H9 (cell line): ENCODE data around the gene KLHL20. TPM values are rescaled to one million over a fixed set of nuclear protein-coding genes. Genes with fewer than 3 reads are reported as not detected.

Experiments
- DNase-seq: peaks from one replicate; pipeline ENCODE4 v3.0.0-alpha.2; 2017
- H2AFZ ChIP-seq: one replicate; pipeline ENCODE4 v1.6.1; 2013; ENCODE audit warnings: mild to moderate bottlenecking, low read length, control low read depth, moderate library complexity
- H2AK5ac ChIP-seq: 2 replicates; pipeline ENCODE4 v1.6.1; 2013; ENCODE audit warnings: low read length, control low read depth, mixed read lengths; ENCODE audit not compliant: insufficient read length
- H2BK120ac ChIP-seq: one replicate; pipeline ENCODE4 v1.6.1; 2013; ENCODE audit warnings: low read depth, mild to moderate bottlenecking, low read length, control low read depth, inconsistent platforms; ENCODE audit not compliant: poor library complexity, severe bottlenecking
- H2BK12ac ChIP-seq: 2 replicates; pipeline ENCODE4 v1.6.1; 2013; ENCODE audit warnings: low read length, control low read depth, mixed read lengths, low read depth; ENCODE audit not compliant: insufficient read length
- H2BK15ac ChIP-seq: 2 replicates; pipeline ENCODE4 v1.6.1; 2013; ENCODE audit warnings: low read depth, low read length, control low read depth
- H2BK20ac ChIP-seq: one replicate; pipeline ENCODE4 v1.6.1; 2013; ENCODE audit warnings: low read depth, mild to moderate bottlenecking, low read length, control low read depth, inconsistent platforms; ENCODE audit not compliant: poor library complexity, severe bottlenecking
- H2BK5ac ChIP-seq: 2 replicates; pipeline ENCODE4 v1.6.1; 2013; ENCODE audit warnings: low read length, control low read depth, mixed read lengths; ENCODE audit not compliant: insufficient read length
- H3K14ac ChIP-seq: 2 replicates; pipeline ENCODE4 v1.6.1; 2013; ENCODE audit warnings: low read length, control low read depth; ENCODE audit not compliant: insufficient read depth
- H3K18ac ChIP-seq: 2 replicates; pipeline ENCODE4 v1.6.1; 2013; ENCODE audit warnings: low read depth, mild to moderate bottlenecking, mixed read lengths, low read length, control low read depth; ENCODE audit not compliant: insufficient read length
- H3K23ac ChIP-seq: 2 replicates; pipeline ENCODE4 v1.6.1; 2013; ENCODE audit warnings: low read length, control low read depth, mixed read lengths, low read depth; ENCODE audit not compliant: insufficient read length
- H3K23me2 ChIP-seq: 2 replicates; pipeline ENCODE4 v1.6.1; 2013; ENCODE audit warnings: low read depth, mild to moderate bottlenecking, mixed read lengths, low read length, control low read depth; ENCODE audit not compliant: insufficient read length, poor library complexity, severe bottlenecking
- H3K27ac ChIP-seq: 2 replicates; pipeline ENCODE4 v1.5.1; 2013; ENCODE audit warnings: low read length, control low read depth, mixed read lengths, low read depth; ENCODE audit not compliant: insufficient read length
- H3K27me3 ChIP-seq: 2 replicates; pipeline ENCODE4 v1.6.1; 2013; ENCODE audit warnings: low read length, control low read depth, inconsistent platforms; ENCODE audit not compliant: insufficient read depth
- H3K4ac ChIP-seq: 2 replicates; pipeline ENCODE4 v1.6.1; 2013; ENCODE audit warnings: low read depth, mild to moderate bottlenecking, control low read depth, inconsistent platforms, low read length, moderate library complexity
- H3K4me1 ChIP-seq: 2 replicates; pipeline ENCODE4 v1.6.1; 2013; ENCODE audit warnings: low read length, control low read depth, inconsistent platforms; ENCODE audit not compliant: insufficient read depth
- H3K4me2 ChIP-seq: 2 replicates; pipeline ENCODE4 v1.6.1; 2013; ENCODE audit warnings: low read length, control low read depth, mixed read lengths; ENCODE audit not compliant: insufficient read length, insufficient read depth
- H3K56ac ChIP-seq: 2 replicates; pipeline ENCODE4 v1.6.1; 2013; ENCODE audit warnings: low read depth, mild to moderate bottlenecking, mixed read lengths, low read length, control low read depth; ENCODE audit not compliant: insufficient read length
- H3K79me1 ChIP-seq: 2 replicates; pipeline ENCODE4 v1.6.1; 2013; ENCODE audit warnings: low read depth, mild to moderate bottlenecking, moderate library complexity, low read length, control low read depth, inconsistent platforms; ENCODE audit not compliant: insufficient read depth, poor library complexity, severe bottlenecking
- H3K79me2 ChIP-seq: 2 replicates; pipeline ENCODE4 v1.6.1; 2013; ENCODE audit warnings: low read length, control low read depth, inconsistent platforms; ENCODE audit not compliant: insufficient read depth
- H3K9ac ChIP-seq: 2 replicates; pipeline ENCODE4 v1.6.1; 2013; ENCODE audit warnings: low read length, control low read depth, mixed read lengths; ENCODE audit not compliant: insufficient read length; ENCODE audit errors: extremely low read depth
- H3K9me3 ChIP-seq: one replicate; pipeline ENCODE4 v1.6.1; 2013; ENCODE audit warnings: low read depth, low read length, inconsistent platforms; ENCODE audit not compliant: control insufficient read depth
- H3T11ph ChIP-seq: one replicate; pipeline ENCODE4 v1.6.1; 2013; ENCODE audit warnings: mild to moderate bottlenecking, low read length, control low read depth, inconsistent platforms
- H4K20me1 ChIP-seq: one replicate; pipeline ENCODE4 v1.6.1; 2013; ENCODE audit not compliant: control insufficient read depth, insufficient read length, insufficient read depth
- H4K5ac ChIP-seq: 2 replicates; pipeline ENCODE4 v1.6.1; 2013; ENCODE audit warnings: low read depth, mild to moderate bottlenecking, mixed read lengths, low read length, control low read depth; ENCODE audit not compliant: insufficient read length
- H4K8ac ChIP-seq: replicated peaks from 2 replicates; pipeline ENCODE4 v1.6.1; 2013; ENCODE audit warnings: low read length, control low read depth, mixed read lengths, low read depth; ENCODE audit not compliant: insufficient read length
- H4K91ac ChIP-seq: 2 replicates; pipeline ENCODE4 v1.6.1; 2013; ENCODE audit warnings: low read depth, mild to moderate bottlenecking, moderate library complexity, mixed read lengths, low read length, control low read depth; ENCODE audit not compliant: insufficient read length
- H3K27ac Mint-ChIP-seq, 3 experiments: 2 replicates in 2 of 3; 3 replicates in 1 of 3; pipeline ENCODE4 v1.8.0; 2020 to 2021; ENCODE audit warnings: mixed read lengths in 3 of 3, mild to moderate bottlenecking in 1 of 3, moderate library complexity in 1 of 3
- H3K27me3 Mint-ChIP-seq: 2 replicates; pipeline ENCODE4 v1.8.0; 2021; ENCODE audit warnings: low read depth, mild to moderate bottlenecking, moderate library complexity, mixed read lengths
- H3K36me3 Mint-ChIP-seq, 3 experiments: 2 replicates in 2 of 3; 3 replicates in 1 of 3; pipeline ENCODE4 v1.8.0; 2020 to 2021; ENCODE audit warnings: low read depth in 3 of 3, mixed read lengths in 3 of 3; ENCODE audit not compliant: insufficient read depth in 1 of 3
- H3K4me1 Mint-ChIP-seq, 2 experiments: 2 replicates each; pipeline ENCODE4 v1.8.0; 2020; ENCODE audit warnings: mixed read lengths in 2 of 2
- H3K4me3 Mint-ChIP-seq, 2 experiments: 2 replicates in 1 of 2; 3 replicates in 1 of 2; pipeline ENCODE4 v1.8.0; 2020 to 2021; ENCODE audit warnings: mild to moderate bottlenecking in 2 of 2, mixed read lengths in 2 of 2, moderate library complexity in 1 of 2
- H3K9me3 Mint-ChIP-seq, 2 experiments: 2 replicates in 1 of 2; 3 replicates in 1 of 2; pipeline ENCODE4 v1.8.0; 2020; ENCODE audit warnings: mild to moderate bottlenecking in 2 of 2, mixed read lengths in 2 of 2, moderate library complexity in 1 of 2
- WGBS: extraction: QIAGEN DNeasy Blood & Tissue Kit; methylation state at CpG from one replicate; pipeline ENCODE4 v1.1.7; 2013; ENCODE audit warnings: missing lambda C conversion rate, low lambda C conversion rate, mixed read lengths; ENCODE audit not compliant: insufficient read length; ENCODE audit errors: extremely low coverage; 5-methylcytosine and 5-hydroxymethylcytosine counted together
- total RNA-seq: library from RNA; stranded (reverse); gene quantifications from 2 replicates; pipeline ENCODE4 v1.2.1, GENCODE V29; 2021
- TF ChIP-seq, protein P1 (sequence below): fragments of 200-600 bp; sonication (generic); conservative IDR thresholded peaks from 3 replicates; pipeline ENCODE4 v1.8.0; 2021; ENCODE audit warnings: antibody characterized with exemption, mild to moderate bottlenecking

The KLHL20 gene
- total RNA-seq, 1 experiment from 2014 or later, result 12.2 TPM

- DNase-seq, result no peak
- Histone ChIP-seq H3K9ac (peak overlapping the region; percentile 72), H3T11ph (no peak overlapping the region), H3K56ac (no peak overlapping the region), H2BK120ac (no peak overlapping the region), H4K91ac (no peak overlapping the region), H3K27me3 (no peaks in the 10 kb centered on the region; the same call in 1 of the 2 replicates), H3K27ac (no peak overlapping the region), H4K20me1 (no peaks in the 10 kb centered on the region), H3K14ac (no peak overlapping the region), H3K23me2 (no peaks in the 10 kb centered on the region), H3K79me2 (peaks cover 2% of the 10 kb centered on the region; the same call in 1 of the 2 replicates), H3K79me1 (no peaks in the 10 kb centered on the region), H4K5ac (no peak overlapping the region), H3K4me1 (no peaks in the 10 kb centered on the region), H4K8ac (no peak overlapping the region), H2BK12ac (no peak overlapping the region), H2BK5ac (no peak overlapping the region), H3K9me3 (no peaks in the 10 kb centered on the region), H2BK20ac (no peak overlapping the region), H3K23ac (no peak overlapping the region), H3K4me2 (peak overlapping the region; percentile 98), H2BK15ac (no peak overlapping the region), H2AK5ac (no peak overlapping the region), H2AFZ (no peak overlapping the region), H3K4ac (no peak overlapping the region), H3K18ac (no peak overlapping the region)
- Mint-ChIP-seq H3K4me3 (peak overlapping the region; percentile 96 to 99), H3K27me3 (peaks cover 35% of the 10 kb centered on the region), H3K9me3 (no peaks in the 10 kb centered on the region), H3K36me3 (peaks cover 0 to 2% (median 0%) of the 10 kb centered on the region in 3 experiments; a peak in 2 of 7 replicates), H3K27ac (peak overlapping the region in 2 of 3 experiments; percentile 47 to 92; a peak in 2 of 7 replicates), H3K4me1 (peaks cover 3 to 9% of the 10 kb centered on the region in 2 experiments)
- no CpG with 5 or more reads among the region's 8 CpGs for WGBS
- TF ChIP-seq, protein P1, sequence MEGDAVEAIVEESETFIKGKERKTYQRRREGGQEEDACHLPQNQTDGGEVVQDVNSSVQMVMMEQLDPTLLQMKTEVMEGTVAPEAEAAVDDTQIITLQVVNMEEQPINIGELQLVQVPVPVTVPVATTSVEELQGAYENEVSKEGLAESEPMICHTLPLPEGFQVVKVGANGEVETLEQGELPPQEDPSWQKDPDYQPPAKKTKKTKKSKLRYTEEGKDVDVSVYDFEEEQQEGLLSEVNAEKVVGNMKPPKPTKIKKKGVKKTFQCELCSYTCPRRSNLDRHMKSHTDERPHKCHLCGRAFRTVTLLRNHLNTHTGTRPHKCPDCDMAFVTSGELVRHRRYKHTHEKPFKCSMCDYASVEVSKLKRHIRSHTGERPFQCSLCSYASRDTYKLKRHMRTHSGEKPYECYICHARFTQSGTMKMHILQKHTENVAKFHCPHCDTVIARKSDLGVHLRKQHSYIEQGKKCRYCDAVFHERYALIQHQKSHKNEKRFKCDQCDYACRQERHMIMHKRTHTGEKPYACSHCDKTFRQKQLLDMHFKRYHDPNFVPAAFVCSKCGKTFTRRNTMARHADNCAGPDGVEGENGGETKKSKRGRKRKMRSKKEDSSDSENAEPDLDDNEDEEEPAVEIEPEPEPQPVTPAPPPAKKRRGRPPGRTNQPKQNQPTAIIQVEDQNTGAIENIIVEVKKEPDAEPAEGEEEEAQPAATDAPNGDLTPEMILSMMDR, result no peak
Measured at GRCh38 chr1:173715538-173715844, 710 bp downstream of the KLHL20 start.
